ENCODE results near the gene RNF224. TPM values are rescaled to one million over a fixed set of nuclear protein-coding genes. Genes with fewer than 3 reads are reported as not detected.

Gene RNF224
- total and polyA plus RNA-seq, 2 of the 13 experiments (the other 11 are each of a cell fraction or from before 2014, with no cell fraction given) = 0.09 TPM; not detected in 1

DNA sequence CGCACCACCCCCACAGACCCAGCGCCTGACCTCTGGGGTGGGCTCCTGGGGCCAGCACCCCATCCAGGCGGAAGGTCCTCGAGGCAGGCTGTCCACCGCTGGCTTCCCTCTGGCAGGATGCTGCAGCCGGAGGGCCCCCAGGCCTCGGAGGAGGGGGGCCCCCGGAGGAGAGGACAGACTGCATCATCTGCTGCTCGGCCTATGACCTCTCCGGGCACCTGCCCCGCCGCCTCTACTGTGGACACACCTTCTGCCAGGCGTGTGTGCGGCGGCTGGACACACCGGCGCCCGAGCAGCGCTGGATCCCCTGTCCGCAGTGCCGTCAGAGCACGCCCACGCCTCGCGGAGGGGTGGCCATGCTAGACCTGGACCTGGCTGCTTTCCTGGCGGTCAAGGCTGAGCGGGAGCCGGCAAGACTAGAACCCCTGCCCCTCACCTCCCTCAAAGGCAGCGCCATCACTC is 1.2 kb downstream of the RNF224 start (continued):
- TF ChIP-seq, protein P1, sequence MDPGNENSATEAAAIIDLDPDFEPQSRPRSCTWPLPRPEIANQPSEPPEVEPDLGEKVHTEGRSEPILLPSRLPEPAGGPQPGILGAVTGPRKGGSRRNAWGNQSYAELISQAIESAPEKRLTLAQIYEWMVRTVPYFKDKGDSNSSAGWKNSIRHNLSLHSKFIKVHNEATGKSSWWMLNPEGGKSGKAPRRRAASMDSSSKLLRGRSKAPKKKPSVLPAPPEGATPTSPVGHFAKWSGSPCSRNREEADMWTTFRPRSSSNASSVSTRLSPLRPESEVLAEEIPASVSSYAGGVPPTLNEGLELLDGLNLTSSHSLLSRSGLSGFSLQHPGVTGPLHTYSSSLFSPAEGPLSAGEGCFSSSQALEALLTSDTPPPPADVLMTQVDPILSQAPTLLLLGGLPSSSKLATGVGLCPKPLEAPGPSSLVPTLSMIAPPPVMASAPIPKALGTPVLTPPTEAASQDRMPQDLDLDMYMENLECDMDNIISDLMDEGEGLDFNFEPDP (CRISPR knock-in tag; conservative IDR thresholded peaks at IDR 0.05) = no peak
- TF ChIP-seq ZNF501 (CRISPR knock-in tag; IDR thresholded peaks at IDR 0.05) (peak; percentile 47; the same call in 1 of the 2 replicates), AKAP8 (CRISPR knock-in tag; IDR thresholded peaks at IDR 0.05) (peak; percentile 89), HOXA5 (CRISPR knock-in tag; IDR thresholded peaks at IDR 0.05) (no peak), GABPB1 (CRISPR knock-in tag; IDR thresholded peaks at IDR 0.05) (peak; percentile 32; the same call in 1 of the 2 replicates), ZNF333 (CRISPR knock-in tag; IDR thresholded peaks at IDR 0.05; ENCODE audit: borderline replicate concordance) (peak; percentile 15; the same call in 1 of the 2 replicates), ZNF136 (CRISPR knock-in tag; IDR thresholded peaks at IDR 0.05; ENCODE audit: low read depth) (0 out of 2 replicates have a peak, but pooled peaks have one; percentile 19), POLR2A (IDR thresholded peaks at IDR 0.05; ENCODE audit: insufficient read depth in 1 of 2, low read depth in 2 of 2, low read length in 2 of 2) (no peak), ZNF569 (CRISPR knock-in tag; IDR thresholded peaks at IDR 0.05; ENCODE audit: borderline replicate concordance) (no peak)
- TF ChIP-seq, protein P2, sequence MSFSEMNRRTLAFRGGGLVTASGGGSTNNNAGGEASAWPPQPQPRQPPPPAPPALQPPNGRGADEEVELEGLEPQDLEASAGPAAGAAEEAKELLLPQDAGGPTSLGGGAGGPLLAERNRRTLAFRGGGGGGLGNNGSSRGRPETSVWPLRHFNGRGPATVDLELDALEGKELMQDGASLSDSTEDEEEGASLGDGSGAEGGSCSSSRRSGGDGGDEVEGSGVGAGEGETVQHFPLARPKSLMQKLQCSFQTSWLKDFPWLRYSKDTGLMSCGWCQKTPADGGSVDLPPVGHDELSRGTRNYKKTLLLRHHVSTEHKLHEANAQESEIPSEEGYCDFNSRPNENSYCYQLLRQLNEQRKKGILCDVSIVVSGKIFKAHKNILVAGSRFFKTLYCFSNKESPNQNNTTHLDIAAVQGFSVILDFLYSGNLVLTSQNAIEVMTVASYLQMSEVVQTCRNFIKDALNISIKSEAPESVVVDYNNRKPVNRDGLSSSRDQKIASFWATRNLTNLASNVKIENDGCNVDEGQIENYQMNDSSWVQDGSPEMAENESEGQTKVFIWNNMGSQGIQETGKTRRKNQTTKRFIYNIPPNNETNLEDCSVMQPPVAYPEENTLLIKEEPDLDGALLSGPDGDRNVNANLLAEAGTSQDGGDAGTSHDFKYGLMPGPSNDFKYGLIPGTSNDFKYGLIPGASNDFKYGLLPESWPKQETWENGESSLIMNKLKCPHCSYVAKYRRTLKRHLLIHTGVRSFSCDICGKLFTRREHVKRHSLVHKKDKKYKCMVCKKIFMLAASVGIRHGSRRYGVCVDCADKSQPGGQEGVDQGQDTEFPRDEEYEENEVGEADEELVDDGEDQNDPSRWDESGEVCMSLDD (CRISPR knock-in tag; IDR thresholded peaks at IDR 0.05; ENCODE audit: borderline replicate concordance) = no peak
- TF ChIP-seq, protein P3, sequence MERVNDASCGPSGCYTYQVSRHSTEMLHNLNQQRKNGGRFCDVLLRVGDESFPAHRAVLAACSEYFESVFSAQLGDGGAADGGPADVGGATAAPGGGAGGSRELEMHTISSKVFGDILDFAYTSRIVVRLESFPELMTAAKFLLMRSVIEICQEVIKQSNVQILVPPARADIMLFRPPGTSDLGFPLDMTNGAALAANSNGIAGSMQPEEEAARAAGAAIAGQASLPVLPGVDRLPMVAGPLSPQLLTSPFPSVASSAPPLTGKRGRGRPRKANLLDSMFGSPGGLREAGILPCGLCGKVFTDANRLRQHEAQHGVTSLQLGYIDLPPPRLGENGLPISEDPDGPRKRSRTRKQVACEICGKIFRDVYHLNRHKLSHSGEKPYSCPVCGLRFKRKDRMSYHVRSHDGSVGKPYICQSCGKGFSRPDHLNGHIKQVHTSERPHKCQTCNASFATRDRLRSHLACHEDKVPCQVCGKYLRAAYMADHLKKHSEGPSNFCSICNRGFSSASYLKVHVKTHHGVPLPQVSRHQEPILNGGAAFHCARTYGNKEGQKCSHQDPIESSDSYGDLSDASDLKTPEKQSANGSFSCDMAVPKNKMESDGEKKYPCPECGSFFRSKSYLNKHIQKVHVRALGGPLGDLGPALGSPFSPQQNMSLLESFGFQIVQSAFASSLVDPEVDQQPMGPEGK (CRISPR knock-in tag; IDR thresholded peaks at IDR 0.05) = peak; percentile 73
- TF ChIP-seq, protein P4, sequence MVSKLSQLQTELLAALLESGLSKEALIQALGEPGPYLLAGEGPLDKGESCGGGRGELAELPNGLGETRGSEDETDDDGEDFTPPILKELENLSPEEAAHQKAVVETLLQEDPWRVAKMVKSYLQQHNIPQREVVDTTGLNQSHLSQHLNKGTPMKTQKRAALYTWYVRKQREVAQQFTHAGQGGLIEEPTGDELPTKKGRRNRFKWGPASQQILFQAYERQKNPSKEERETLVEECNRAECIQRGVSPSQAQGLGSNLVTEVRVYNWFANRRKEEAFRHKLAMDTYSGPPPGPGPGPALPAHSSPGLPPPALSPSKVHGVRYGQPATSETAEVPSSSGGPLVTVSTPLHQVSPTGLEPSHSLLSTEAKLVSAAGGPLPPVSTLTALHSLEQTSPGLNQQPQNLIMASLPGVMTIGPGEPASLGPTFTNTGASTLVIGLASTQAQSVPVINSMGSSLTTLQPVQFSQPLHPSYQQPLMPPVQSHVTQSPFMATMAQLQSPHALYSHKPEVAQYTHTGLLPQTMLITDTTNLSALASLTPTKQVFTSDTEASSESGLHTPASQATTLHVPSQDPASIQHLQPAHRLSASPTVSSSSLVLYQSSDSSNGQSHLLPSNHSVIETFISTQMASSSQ (IDR thresholded peaks at IDR 0.05; ENCODE audit: low read depth) = no peak
- TF ChIP-seq, protein P4 (CRISPR knock-in tag; IDR thresholded peaks at IDR 0.05; ENCODE audit: borderline replicate concordance) = no peak
- TF ChIP-seq, protein P5, sequence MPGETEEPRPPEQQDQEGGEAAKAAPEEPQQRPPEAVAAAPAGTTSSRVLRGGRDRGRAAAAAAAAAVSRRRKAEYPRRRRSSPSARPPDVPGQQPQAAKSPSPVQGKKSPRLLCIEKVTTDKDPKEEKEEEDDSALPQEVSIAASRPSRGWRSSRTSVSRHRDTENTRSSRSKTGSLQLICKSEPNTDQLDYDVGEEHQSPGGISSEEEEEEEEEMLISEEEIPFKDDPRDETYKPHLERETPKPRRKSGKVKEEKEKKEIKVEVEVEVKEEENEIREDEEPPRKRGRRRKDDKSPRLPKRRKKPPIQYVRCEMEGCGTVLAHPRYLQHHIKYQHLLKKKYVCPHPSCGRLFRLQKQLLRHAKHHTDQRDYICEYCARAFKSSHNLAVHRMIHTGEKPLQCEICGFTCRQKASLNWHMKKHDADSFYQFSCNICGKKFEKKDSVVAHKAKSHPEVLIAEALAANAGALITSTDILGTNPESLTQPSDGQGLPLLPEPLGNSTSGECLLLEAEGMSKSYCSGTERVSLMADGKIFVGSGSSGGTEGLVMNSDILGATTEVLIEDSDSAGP (CRISPR knock-in tag; IDR thresholded peaks at IDR 0.05; ENCODE audit: borderline replicate concordance) = no peak
- TF ChIP-seq, protein P6, sequence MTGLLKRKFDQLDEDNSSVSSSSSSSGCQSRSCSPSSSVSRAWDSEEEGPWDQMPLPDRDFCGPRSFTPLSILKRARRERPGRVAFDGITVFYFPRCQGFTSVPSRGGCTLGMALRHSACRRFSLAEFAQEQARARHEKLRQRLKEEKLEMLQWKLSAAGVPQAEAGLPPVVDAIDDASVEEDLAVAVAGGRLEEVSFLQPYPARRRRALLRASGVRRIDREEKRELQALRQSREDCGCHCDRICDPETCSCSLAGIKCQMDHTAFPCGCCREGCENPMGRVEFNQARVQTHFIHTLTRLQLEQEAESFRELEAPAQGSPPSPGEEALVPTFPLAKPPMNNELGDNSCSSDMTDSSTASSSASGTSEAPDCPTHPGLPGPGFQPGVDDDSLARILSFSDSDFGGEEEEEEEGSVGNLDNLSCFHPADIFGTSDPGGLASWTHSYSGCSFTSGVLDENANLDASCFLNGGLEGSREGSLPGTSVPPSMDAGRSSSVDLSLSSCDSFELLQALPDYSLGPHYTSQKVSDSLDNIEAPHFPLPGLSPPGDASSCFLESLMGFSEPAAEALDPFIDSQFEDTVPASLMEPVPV (CRISPR knock-in tag; IDR thresholded peaks at IDR 0.05) = peak; percentile 25; the same call in 1 of the 2 replicates
